NCI-H2081 (cell line): ENCODE results near the gene AP1M1.

ENCODE experiments used
- DNase-seq, 2 experiments: peaks; one replicate each; lab custom pipeline; 2025; lab: John Stamatoyannopoulos, UW

Gene AP1M1

DNA sequence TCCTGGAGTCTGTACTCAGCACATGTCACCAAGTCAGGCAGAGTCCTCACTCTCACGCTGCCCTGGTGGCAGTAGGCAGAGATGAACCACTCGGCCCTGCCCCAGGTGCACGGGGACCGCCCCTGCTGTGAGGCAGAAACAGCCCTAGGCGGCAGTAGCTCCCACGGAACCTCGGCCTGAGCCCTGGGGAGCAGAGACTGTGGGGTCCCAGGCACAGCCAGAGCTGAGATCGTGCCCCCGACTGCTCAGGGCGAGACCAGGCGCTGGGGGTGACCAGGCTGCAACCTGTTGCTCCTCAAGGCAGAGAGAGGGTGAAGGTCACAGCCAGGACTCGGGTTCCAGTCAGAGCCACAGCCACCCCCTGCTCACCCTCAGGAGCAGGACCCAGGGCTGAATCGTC, 34.9 kb downstream of the AP1M1 start:
- no peak for DNase-seq

- DNase-seq = no peak
Observed at GRCh38 chr19:16233081-16233776, 35.5 kb downstream of the AP1M1 start.

- no peak for DNase-seq
Observed at GRCh38 chr19:16233836-16234551, 36.3 kb downstream of the AP1M1 start.

DNA sequence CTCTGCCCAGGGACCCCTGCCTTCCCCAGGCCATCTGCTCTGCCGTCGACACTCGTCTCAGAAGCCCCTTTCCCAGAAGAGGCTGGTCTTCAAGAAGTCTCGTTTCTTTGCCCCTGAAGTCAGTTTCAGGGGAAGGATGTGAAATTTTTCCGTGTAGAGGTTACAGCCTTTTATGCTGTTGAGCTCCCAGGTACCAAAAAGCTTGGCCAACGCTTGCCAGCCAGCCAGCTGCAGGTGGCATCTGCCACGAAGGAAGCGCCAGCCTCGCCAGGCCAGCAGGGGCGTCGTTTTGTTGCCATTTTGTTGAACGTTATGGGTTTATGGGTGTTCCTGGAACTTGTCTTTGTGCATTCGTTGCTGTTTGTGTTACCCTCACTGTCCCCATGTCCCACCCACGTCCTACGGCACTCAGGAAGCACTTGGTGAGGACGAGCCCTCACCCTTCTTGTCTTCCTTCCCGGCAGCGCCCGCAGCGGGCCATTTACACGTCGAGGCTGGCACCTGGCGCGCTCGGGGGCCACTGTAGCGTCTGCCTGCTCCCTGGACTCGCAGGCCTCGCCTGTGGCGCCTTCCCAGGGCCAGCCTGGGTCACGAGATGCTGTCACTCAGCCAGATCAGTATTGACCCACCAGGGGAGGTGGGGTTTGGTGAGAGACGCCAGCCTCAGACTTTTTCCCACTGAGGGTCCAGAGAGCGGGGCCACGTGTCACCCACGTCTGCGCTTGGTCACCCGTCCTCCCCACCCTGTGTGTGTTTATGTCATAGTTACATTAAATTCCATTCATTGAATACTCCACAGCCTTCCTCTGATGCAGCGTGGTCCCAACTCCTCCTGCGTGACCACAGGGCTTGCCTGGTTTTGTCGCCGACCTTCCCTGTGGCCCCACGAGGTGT, 37.1 kb downstream of the AP1M1 start:
- DNase-seq = no peak

- DNase-seq = no peak
Observed at GRCh38 chr19:16235811-16236652, 38.3 kb downstream of the AP1M1 start.

DNA sequence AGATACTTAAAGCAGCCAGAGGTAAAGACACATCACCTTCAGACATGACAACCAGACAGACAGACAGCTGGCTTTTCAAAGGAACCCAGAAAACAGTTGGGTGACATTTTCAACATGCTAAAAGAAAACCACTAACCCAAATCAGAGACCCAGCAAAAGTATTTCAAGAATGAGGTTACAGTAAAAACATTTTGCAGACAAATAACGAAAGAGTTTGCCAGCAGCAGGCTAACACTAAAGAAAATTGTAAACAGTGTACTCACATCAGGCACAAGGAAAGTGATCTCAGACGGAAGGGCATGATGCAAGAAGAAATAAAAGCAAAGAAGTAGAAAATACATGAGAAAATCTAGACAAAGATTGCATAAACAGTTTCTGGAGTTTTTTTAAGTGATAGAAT, 46.4 kb downstream of the AP1M1 start:
- no peak for DNase-seq

DNA sequence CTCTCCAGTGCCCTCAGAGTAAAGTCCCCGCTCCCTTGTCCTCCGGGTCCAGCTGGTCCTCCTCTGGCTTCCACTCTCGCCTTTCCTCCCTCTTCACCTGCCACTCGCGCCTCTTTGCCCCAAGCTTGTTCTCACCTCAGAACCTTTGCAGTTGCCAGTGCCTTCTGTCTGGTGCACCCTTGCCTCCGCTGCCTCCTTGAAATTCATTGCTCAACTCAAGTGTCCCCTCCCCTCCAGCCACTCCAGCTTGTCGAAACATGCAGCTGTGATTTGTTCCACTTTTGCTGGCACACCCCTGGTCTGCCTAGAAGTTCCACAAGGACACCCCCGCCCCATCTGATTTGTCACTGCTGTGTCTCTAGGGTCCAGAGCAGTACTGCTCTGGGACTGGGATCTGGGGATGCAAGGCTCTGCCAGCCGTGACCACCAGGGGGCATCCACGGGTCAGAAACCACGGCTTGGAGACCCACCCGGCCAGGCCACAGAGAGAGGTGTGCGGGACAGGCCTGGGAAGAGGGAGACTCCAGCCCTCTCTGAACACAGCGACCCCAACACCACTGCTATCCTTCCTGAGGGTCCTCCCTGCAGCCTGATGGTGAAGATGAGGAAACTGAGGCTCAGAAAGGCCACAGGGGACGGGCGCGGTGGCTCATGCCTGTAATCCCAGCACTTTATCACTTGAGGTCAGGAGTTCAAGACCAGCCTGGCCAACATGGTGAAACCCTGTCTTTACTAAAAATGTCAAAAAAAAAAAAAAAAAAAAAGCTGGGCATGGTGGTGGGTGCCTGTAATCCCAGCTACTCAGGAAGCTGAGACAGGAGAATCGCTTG, 49.9 kb downstream of the AP1M1 start:
- DNase-seq = peak; percentile 36 to 51

- DNase-seq = no peak
Observed at GRCh38 chr19:16248380-16249023, 50.8 kb downstream of the AP1M1 start.

DNA sequence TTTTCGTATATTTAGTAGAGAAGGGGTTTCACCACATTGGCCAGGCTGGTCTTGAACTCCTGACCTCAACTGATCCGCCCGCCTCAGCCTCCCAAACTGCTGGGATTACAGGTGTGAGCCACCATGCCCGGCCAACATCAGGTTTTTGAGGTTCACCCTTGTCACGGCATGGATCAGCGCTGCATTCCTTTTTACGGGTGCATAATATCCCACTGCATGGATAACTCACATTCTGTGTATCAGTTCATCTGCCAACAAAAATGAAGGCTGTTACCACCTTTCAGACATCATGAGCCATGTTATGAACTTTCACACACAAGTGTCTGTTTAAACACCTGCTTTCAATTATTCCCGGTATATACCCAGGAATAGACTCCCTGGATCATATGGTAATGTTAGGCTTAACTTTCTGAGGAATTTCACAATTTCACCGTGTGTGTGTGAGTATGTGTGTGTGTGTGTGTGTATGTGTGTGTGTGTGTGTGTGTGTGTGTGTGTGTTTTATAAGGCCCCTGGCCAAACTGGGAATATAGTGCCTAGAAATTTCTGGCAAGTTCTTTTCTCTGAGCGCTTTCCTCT, 52.2 kb downstream of the AP1M1 start:
- no peak for DNase-seq

DNA sequence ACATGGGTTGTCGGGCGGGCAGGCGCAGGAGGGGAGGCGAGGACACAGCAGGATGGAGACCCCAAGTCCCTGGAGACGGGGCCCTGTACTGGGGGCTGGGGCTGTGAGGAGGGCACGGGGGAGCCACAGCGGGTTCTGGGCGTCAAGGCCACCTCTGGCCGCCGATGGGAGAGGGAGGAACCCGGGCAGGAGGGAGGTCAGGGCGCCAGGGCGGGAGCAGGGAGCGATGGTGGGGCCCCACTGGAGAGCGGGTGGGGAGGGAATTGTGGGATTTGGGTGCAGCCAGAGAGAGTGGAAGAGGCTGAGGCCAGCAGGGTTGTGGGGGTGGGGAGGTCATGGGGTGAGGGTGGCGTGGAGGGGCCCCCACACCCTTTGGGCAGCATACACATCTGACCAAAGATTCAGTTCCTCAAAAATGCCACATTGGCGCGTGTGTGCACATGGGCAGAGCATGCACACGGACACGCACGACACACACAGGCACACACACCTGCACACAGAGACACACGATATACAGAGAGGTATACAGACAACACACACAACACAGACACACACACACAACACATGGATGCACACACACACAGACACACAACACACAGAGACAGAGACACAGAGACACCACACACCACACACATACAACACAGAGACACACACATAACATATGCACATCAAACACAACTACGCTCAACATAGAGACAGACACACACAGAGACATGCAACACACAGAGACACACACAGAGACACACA, 54.9 kb downstream of the AP1M1 start:
- DNase-seq = no peak

GRCh38 chr19:16254851-16255408, 57.2 kb downstream of the AP1M1 start:
- DNase-seq = no peak

- DNase-seq = no peak
Observed at GRCh38 chr19:16257509-16258002, 59.8 kb downstream of the AP1M1 start.

GRCh38 chr19:16258440-16258903, 60.8 kb downstream of the AP1M1 start:
- DNase-seq = no peak

DNA sequence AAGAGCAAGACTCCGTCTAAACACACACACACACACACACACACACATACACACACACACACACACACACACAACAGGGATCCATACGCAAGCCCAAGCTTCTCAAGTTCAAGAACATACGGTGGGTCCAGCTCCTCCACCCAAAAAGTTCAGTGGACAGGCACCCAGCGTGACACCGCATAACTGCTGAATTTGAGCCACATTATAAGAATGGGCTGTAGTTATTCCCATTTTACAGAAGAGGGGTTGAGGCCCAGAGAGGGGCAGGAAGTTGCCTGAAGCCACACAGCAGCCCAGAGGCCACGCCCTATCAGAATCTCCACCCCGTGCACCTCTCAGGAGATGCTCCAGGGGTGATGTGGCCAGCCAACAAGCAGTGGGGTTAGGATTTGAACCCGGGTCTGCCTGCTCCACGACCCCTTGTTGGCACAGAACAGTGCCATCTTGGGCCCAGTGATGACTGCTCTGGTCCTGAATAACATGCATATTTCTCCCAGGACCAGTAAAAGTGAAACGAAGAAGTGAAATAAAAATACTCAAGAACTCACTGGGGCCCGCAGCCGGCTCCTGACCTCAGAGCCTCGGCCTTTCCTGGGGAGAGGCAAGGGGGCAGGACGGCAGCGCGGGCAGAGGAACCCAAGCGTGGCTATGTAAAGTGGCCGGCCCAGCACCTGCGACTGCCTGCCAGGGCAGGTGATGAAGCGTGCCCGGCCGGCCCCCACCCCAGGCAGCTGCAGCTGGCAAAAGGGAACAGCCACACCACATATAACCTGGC, 61.9 kb downstream of the AP1M1 start:
- no peak for DNase-seq

DNA sequence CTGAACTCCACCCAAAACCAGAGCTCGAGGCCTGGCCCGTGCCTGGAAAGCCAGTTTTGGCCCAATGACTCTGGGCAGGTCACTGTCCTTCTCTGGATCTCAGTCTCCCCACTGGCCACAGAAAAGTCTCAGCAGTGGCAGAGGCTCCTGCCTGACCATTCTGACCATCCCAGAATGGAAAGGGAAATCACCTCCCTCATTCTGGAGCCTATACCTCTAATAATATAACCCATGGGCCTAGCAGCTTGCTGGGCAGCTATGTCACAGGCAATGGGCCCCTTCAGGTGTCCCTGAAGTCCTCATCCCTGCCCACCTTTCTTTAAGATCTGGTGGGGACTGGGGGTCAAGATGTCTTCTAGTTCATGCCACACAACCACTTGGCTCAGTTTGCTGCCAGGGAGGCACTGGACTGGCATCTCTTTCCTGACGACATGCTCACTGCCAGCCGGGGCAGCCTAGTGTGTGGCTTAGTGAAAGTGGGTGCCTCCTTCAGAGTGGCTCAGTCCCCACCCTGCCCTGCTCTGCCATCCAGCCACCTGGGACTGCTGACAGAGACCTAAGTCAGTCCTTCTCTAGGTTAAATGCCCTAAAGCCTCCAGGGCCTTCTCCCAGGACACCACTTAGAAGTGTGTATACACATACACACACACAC, 62.6 kb downstream of the AP1M1 start:
- no peak for DNase-seq

DNA sequence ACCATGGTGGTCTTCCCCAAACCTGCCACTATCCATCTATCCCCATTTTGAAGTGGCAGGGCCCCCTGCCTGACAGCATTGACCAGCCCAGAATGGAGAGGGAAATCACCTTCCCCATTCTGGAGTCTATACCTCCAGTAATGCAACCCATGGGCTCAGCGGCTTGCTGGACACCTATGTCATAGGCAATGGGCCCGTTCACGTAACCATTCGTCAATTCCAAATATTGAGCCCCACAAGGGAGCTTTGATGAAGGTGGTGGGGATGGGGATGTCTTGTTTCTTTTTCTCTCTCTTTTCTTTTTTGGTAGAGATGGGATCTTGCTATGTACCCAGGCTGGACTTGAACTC, 63.1 kb downstream of the AP1M1 start:
- DNase-seq = no peak

DNA sequence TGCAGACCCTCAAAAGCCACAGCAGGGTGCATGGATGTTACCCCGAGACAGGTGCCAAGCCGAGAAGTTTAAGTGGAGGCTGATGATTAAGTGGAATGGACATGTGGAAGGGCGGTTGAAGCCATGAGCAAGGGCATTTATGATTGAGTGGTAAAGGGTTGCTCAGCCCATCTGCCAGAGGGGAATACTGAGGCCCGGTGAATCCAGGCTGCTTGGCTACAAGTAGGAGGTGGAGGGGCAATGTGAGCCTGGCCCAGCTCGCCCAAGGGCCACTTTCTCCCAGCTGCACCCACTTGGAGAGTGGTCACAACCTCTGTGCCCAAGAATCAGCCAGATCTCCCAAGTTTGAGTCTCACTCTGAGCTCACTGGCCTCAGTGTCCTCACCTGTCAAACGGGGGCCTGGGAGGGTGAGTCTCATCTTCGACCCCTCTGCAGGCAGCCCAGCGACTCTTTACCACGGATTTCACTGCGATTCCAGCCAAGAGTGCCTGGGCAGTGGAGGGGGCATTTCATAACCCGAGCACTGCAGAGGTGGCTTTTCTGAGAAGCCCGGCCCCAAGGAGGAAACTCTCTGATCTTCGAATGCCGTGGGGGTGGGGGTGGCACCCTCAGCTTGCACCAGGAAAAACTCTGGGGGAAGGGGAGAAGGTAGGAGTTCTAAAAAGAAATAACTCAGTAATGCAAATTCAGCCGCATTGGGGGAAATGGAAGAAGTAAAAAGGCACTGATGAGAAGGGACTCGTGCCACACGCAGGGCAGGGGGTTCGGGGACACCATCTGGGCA, 64.1 kb downstream of the AP1M1 start:
- DNase-seq = no peak
